ENCODE measurements around the gene OR52L1. TPM values are rescaled to one million over a fixed set of nuclear protein-coding genes. Genes with fewer than 3 reads are reported as not detected.

The OR52L1 gene
- polyA plus RNA-seq, 1 donor from 2014 or later, result not detected

DNA sequence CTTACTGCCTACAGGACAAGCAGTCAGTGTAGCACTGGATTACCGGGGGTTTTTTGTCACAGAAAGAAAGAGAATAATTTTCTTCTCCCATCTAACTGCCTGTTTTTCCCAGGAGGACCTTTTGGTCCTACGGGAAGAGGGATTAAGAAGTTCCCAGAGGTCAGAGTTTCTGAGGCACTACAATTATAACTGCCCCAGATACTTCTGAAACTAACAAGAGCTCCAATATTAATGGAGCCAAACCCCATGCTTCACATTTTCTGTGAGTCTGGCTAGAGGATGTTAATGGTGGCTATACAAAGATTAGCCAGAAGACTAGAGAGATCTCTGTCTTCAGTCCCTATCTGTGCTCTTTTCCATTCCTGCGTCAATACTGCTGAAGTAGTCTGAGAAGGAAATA is 44.8 kb downstream of the OR52L1 start, which contains the start of gene OR56A3:
TSS of gene OR56A3 (plus strand) at position 301 of the 400 bp plus-strand sequence. CDS start 5,096 bp downstream, outside the sequence.
- H3K4me2 ChIP-seq (ENCODE audit: low read length), result no peak within 1 kb of the TSS
- H3F3A ChIP-seq (ENCODE audit: insufficient read depth, low read length, poor library complexity, severe bottlenecking), result no peaks in the 10 kb centered on the region
- H3K27me3 ChIP-seq (ENCODE audit: insufficient read depth, low read depth, low read length), result no peaks in the 10 kb centered on the region
- H3K9ac ChIP-seq (ENCODE audit: low read length), result no peak within 1 kb of the TSS
- no peaks in the 10 kb centered on the region for H3K36me3 ChIP-seq (ENCODE audit: insufficient read depth, low read length)
- H3K9me3 ChIP-seq (ENCODE audit: low read length), result no peaks in the 10 kb centered on the region
- H3K4me3 ChIP-seq (ENCODE audit: low read length), result no peak within 1 kb of the TSS
- no peaks in the 10 kb centered on the region for H3K79me2 ChIP-seq (replicated peaks; ENCODE audit: insufficient read depth, low read length)
- H3K9me2 ChIP-seq (ENCODE audit: insufficient read depth, low read length), result no peaks in the 10 kb centered on the region
- H2AFZ ChIP-seq (ENCODE audit: low read depth, low read length), result no peak within 1 kb of the TSS
- H3K27ac ChIP-seq (ENCODE audit: low read length), result no peak within 1 kb of the TSS
- TF ChIP-seq RAD21 (conservative IDR thresholded peaks at IDR 0.05), result no peak
- no peak for TF ChIP-seq CTCF (IDR thresholded peaks at IDR 0.05; ENCODE audit: poor library complexity, severe bottlenecking)
- TF ChIP-seq SMC3 (conservative IDR thresholded peaks at IDR 0.05; ENCODE audit: poor library complexity), result no peak
- TF ChIP-seq EZH2 (IDR thresholded peaks at IDR 0.05; ENCODE audit: borderline replicate concordance, insufficient read depth, low read length, poor library complexity, severe bottlenecking), result no peak
- TF ChIP-seq EP300 (conservative IDR thresholded peaks at IDR 0.05; ENCODE audit: poor library complexity, severe bottlenecking), result no peak
- TF ChIP-seq MXI1 (conservative IDR thresholded peaks at IDR 0.05; ENCODE audit: poor library complexity, severe bottlenecking), result no peak
- TF ChIP-seq REST (IDR thresholded peaks at IDR 0.05; ENCODE audit: borderline replicate concordance), result no peak
- TF ChIP-seq POLR2AphosphoS5 (IDR thresholded peaks at IDR 0.05), result no peak
- no peak for TF ChIP-seq TAF1 (IDR thresholded peaks at IDR 0.05; ENCODE audit: low read depth)
- no peaks in the 10 kb centered on the region for H4K20me1 ChIP-seq (ENCODE audit: insufficient read depth)

GRCh38 chr11:5940748-5941147 is 46.0 kb downstream of the OR52L1 start:
- Histone ChIP-seq H3K4me3 (ENCODE audit: low read length) (no peak overlapping the region), H3K27ac (ENCODE audit: low read length) (no peak overlapping the region), H2AFZ (ENCODE audit: low read depth, low read length) (no peak overlapping the region), H3K4me2 (ENCODE audit: low read length) (no peak overlapping the region), H3K27me3 (ENCODE audit: insufficient read depth, low read depth, low read length) (no peaks in the 10 kb centered on the region), H3K9me2 (ENCODE audit: insufficient read depth, low read length) (no peaks in the 10 kb centered on the region), H3K9me3 (ENCODE audit: low read length) (no peaks in the 10 kb centered on the region), H3K36me3 (ENCODE audit: insufficient read depth, low read length) (no peaks in the 10 kb centered on the region), H4K20me1 (ENCODE audit: insufficient read depth) (no peaks in the 10 kb centered on the region), H3F3A (ENCODE audit: insufficient read depth, low read length, poor library complexity, severe bottlenecking) (no peaks in the 10 kb centered on the region), H3K79me2 (replicated peaks; ENCODE audit: insufficient read depth, low read length) (no peaks in the 10 kb centered on the region), H3K9ac (ENCODE audit: low read length) (no peak overlapping the region)
- TF ChIP-seq RAD21 (conservative IDR thresholded peaks at IDR 0.05) (no peak), SMC3 (conservative IDR thresholded peaks at IDR 0.05; ENCODE audit: poor library complexity) (no peak), REST (IDR thresholded peaks at IDR 0.05; ENCODE audit: borderline replicate concordance) (no peak), MXI1 (conservative IDR thresholded peaks at IDR 0.05; ENCODE audit: poor library complexity, severe bottlenecking) (no peak), TAF1 (IDR thresholded peaks at IDR 0.05; ENCODE audit: low read depth) (no peak), CTCF (IDR thresholded peaks at IDR 0.05; ENCODE audit: poor library complexity, severe bottlenecking) (no peak), EZH2 (IDR thresholded peaks at IDR 0.05; ENCODE audit: borderline replicate concordance, insufficient read depth, low read length, poor library complexity, severe bottlenecking) (no peak), POLR2AphosphoS5 (IDR thresholded peaks at IDR 0.05) (no peak), EP300 (conservative IDR thresholded peaks at IDR 0.05; ENCODE audit: poor library complexity, severe bottlenecking) (no peak)
